ENCODE results near the gene CDK13. TPM values are rescaled to one million over a fixed set of nuclear protein-coding genes. Genes with fewer than 3 reads are reported as not detected.

CDK13 gene
- total RNA-seq, 3 donors from 2014 or later: 48.1 to 59.5 (median 57.5) TPM

GRCh38 chr7:40015790-40016296 lies 65.8 kb downstream of the CDK13 start:
- H3K9me3 ChIP-seq: no peaks in the 10 kb centered on the region
- peak in 1 of 3 donors; percentile 59 for DNase-seq
- H3K4me3 ChIP-seq: no peak overlapping the region
- ATAC-seq: peak; percentile 75
- TF ChIP-seq, protein P1, sequence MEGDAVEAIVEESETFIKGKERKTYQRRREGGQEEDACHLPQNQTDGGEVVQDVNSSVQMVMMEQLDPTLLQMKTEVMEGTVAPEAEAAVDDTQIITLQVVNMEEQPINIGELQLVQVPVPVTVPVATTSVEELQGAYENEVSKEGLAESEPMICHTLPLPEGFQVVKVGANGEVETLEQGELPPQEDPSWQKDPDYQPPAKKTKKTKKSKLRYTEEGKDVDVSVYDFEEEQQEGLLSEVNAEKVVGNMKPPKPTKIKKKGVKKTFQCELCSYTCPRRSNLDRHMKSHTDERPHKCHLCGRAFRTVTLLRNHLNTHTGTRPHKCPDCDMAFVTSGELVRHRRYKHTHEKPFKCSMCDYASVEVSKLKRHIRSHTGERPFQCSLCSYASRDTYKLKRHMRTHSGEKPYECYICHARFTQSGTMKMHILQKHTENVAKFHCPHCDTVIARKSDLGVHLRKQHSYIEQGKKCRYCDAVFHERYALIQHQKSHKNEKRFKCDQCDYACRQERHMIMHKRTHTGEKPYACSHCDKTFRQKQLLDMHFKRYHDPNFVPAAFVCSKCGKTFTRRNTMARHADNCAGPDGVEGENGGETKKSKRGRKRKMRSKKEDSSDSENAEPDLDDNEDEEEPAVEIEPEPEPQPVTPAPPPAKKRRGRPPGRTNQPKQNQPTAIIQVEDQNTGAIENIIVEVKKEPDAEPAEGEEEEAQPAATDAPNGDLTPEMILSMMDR (IDR thresholded peaks at IDR 0.05): no peak
- no peaks in the 10 kb centered on the region for H3K36me3 ChIP-seq (ENCODE audit: low read depth)
- H3K4me1 ChIP-seq (ENCODE audit: low read depth): peaks cover 7% of the 10 kb centered on the region
- intact Hi-C loops (cut with DNase I, micrococcal nuclease): no loop called here

GRCh38 chr7:40019558-40019957 lies 69.5 kb downstream of the CDK13 start:
- Histone ChIP-seq H3K4me1 (ENCODE audit: low read depth) (peaks cover 7% of the 10 kb centered on the region), H3K9me3 (no peaks in the 10 kb centered on the region), H3K4me3 (no peak overlapping the region), H3K36me3 (ENCODE audit: low read depth) (no peaks in the 10 kb centered on the region)
- DNase-seq (no peak), ATAC-seq (peak; percentile 46)
- intact Hi-C loops (cut with DNase I, micrococcal nuclease): no loop called here
- TF ChIP-seq, protein P1 (IDR thresholded peaks at IDR 0.05): no peak

GRCh38 chr7:40024048-40024447 lies 74.0 kb downstream of the CDK13 start:
- TF ChIP-seq, protein P1 (IDR thresholded peaks at IDR 0.05): no peak
- Histone ChIP-seq H3K9me3 (no peaks in the 10 kb centered on the region), H3K36me3 (ENCODE audit: low read depth) (no peaks in the 10 kb centered on the region), H3K4me1 (ENCODE audit: low read depth) (no peaks in the 10 kb centered on the region), H3K4me3 (no peak overlapping the region)
- ATAC-seq: no peak
- intact Hi-C loops (cut with DNase I, micrococcal nuclease): no loop called here
- DNase-seq: no peak

GRCh38 chr7:40024841-40025240 lies 74.8 kb downstream of the CDK13 start:
- no peak for DNase-seq
- Histone ChIP-seq H3K9me3 (no peaks in the 10 kb centered on the region), H3K36me3 (ENCODE audit: low read depth) (no peaks in the 10 kb centered on the region), H3K4me1 (ENCODE audit: low read depth) (no peaks in the 10 kb centered on the region), H3K4me3 (no peak overlapping the region)
- intact Hi-C loops (cut with DNase I, micrococcal nuclease): no loop called here
- TF ChIP-seq, protein P1 (IDR thresholded peaks at IDR 0.05): no peak
- no peak for ATAC-seq

DNA sequence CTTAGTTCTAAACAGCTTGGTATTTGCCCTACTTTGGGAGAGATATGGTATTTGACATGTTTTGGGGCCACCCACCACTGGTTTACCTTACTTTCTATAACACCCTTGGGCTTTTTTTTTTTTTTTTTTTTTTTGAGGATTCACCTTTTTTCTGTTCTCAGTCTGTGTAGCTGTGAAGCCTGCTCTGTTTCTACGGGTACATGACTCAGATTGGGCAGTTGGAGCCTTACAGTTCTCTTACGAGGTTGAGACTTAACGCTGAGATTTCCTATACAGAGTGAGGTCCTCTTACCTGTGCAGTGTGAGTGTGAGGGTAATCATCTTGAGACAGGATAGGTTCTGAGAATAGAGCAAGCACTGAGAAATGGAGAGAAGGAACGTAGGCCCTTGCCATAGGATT lies 77.5 kb downstream of the CDK13 start:
- DNase-seq: no peak
- H3K4me1 ChIP-seq (ENCODE audit: low read depth): no peaks in the 10 kb centered on the region
- intact Hi-C loops (cut with DNase I, micrococcal nuclease): no loop called here
- TF ChIP-seq, protein P1 (IDR thresholded peaks at IDR 0.05): no peak
- H3K9me3 ChIP-seq: no peaks in the 10 kb centered on the region
- H3K36me3 ChIP-seq (ENCODE audit: low read depth): no peaks in the 10 kb centered on the region
- H3K4me3 ChIP-seq: no peak overlapping the region
- no peak for ATAC-seq

DNA sequence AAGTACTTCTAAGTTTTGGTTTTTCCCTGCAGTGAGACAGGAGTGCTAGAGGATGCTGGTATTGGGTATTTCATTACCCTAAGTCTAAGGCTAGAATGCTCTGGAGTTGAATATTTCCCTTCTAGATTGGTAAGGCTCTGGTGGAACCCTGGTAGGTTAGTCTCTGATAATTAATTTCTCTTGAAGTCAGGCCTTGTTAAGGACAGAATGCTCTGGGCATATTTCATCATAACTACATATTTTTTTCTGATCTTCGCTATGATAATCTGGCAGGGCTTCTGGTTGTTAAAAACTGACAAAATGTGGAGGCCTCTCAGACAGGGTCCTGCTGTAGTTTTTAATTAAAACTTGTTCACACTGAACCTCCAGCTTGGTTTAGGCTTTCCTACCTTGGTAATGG lies 83.8 kb downstream of the CDK13 start:
- no peaks in the 10 kb centered on the region for H3K9me3 ChIP-seq
- ATAC-seq (no peak), DNase-seq (no peak)
- H3K4me3 ChIP-seq: no peak overlapping the region
- TF ChIP-seq, protein P1 (IDR thresholded peaks at IDR 0.05): no peak
- no peaks in the 10 kb centered on the region for H3K4me1 ChIP-seq (ENCODE audit: low read depth)
- no peaks in the 10 kb centered on the region for H3K36me3 ChIP-seq (ENCODE audit: low read depth)
- intact Hi-C loops (cut with DNase I, micrococcal nuclease): no loop called here

Measured in mucosa of descending colon (tissue), 3 donors.